ENCODE measurements around the gene SFXN1.

DNA sequence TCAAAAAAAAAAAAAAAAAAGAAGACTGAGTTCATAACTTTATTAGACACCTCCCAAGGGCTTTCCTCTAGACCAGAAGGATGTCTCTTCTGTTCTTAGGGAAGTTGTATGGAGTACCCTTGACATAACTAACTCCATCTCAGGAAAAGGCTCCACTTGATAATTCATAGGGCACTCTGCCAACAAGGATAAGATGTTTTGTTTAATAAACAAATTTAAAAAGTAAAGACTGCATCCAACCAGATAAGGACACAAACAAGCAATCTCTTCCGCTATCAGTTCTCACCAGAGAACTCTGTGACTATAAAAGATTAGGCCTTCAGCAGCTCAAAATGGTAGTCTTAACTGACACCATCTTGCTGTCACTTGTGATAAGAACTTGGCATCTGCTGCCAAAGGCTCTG is 65.8 kb downstream of the SFXN1 start:
- TF ChIP-seq EZH2 (IDR thresholded peaks at IDR 0.05; ENCODE audit: insufficient read depth, poor library complexity, severe bottlenecking) (no peak), EZH2phosphoT487 (IDR thresholded peaks at IDR 0.05; ENCODE audit: insufficient read depth, low read depth) (no peak)
